ENCODE measurements around the gene PDXK. TPM values are rescaled to one million over a fixed set of nuclear protein-coding genes. Genes with fewer than 3 reads are reported as not detected.

The PDXK gene
- total RNA-seq, 4 donors from 2014 or later = 45.0 to 66.0 (median 57.4) TPM

- Histone ChIP-seq H3K4me1 (peaks cover 41% of the 10 kb centered on the region), H3K4me3 (no peak overlapping the region), H3K36me3 (peaks cover 53% of the 10 kb centered on the region), H3K9me3 (no peaks in the 10 kb centered on the region), H3K27ac (peak overlapping the region; percentile 60), H3K27me3 (no peaks in the 10 kb centered on the region)
- 59% methylated on average over 10 of the region's 10 CpGs for WGBS
- TF ChIP-seq POLR2AphosphoS5 (IDR thresholded peaks at IDR 0.05) (no peak), CTCF (IDR thresholded peaks at IDR 0.05) (no peak), POLR2A (IDR thresholded peaks at IDR 0.05) (no peak), EP300 (IDR thresholded peaks at IDR 0.05) (no peak)
- no peak for DNase-seq (ENCODE audit: low spot score in 2 of 2)
Measured at GRCh38 chr21:43758811-43759210, 39.9 kb downstream of the PDXK start.

- TF ChIP-seq EP300 (IDR thresholded peaks at IDR 0.05) (no peak), POLR2AphosphoS5 (IDR thresholded peaks at IDR 0.05) (no peak), CTCF (IDR thresholded peaks at IDR 0.05) (no peak), POLR2A (IDR thresholded peaks at IDR 0.05) (no peak)
- Histone ChIP-seq H3K27ac (no peak overlapping the region), H3K4me3 (no peak overlapping the region), H3K36me3 (peaks cover 44% of the 10 kb centered on the region), H3K9me3 (no peaks in the 10 kb centered on the region), H3K4me1 (peaks cover 41% of the 10 kb centered on the region), H3K27me3 (no peaks in the 10 kb centered on the region)
- 98% methylated on average over 9 of the region's 19 CpGs for WGBS
- DNase-seq (ENCODE audit: low spot score in 2 of 2) = no peak
Measured at GRCh38 chr21:43759651-43760050, 40.7 kb downstream of the PDXK start.

- H3K4me1 ChIP-seq = peaks cover 41% of the 10 kb centered on the region
- DNase-seq (ENCODE audit: low spot score in 2 of 2) = no peak
- no peak overlapping the region for H3K27ac ChIP-seq
- H3K27me3 ChIP-seq = no peaks in the 10 kb centered on the region
- 89% methylated on average over 21 of the region's 22 CpGs for WGBS
- no peaks in the 10 kb centered on the region for H3K9me3 ChIP-seq
- TF ChIP-seq EP300 (IDR thresholded peaks at IDR 0.05) (no peak), POLR2AphosphoS5 (IDR thresholded peaks at IDR 0.05) (no peak), CTCF (IDR thresholded peaks at IDR 0.05) (no peak), POLR2A (IDR thresholded peaks at IDR 0.05) (no peak)
- H3K4me3 ChIP-seq = no peak overlapping the region
- H3K36me3 ChIP-seq = peaks cover 36% of the 10 kb centered on the region
Measured at GRCh38 chr21:43760391-43760958, 41.5 kb downstream of the PDXK start.

- Histone ChIP-seq H3K27me3 (no peaks in the 10 kb centered on the region), H3K27ac (peak overlapping the region; percentile 60), H3K4me3 (no peak overlapping the region), H3K9me3 (no peaks in the 10 kb centered on the region), H3K4me1 (peaks cover 36% of the 10 kb centered on the region), H3K36me3 (peaks cover 22% of the 10 kb centered on the region)
- WGBS = 82% methylated on average over 16 of the region's 18 CpGs
- TF ChIP-seq POLR2A (IDR thresholded peaks at IDR 0.05) (no peak), CTCF (IDR thresholded peaks at IDR 0.05) (no peak), POLR2AphosphoS5 (IDR thresholded peaks at IDR 0.05) (no peak), EP300 (IDR thresholded peaks at IDR 0.05) (no peak)
- DNase-seq (ENCODE audit: low spot score in 2 of 2) = no peak
Measured at GRCh38 chr21:43761886-43762285, 43.0 kb downstream of the PDXK start.

GRCh38 chr21:43762303-43763128, 43.6 kb downstream of the PDXK start:
- Histone ChIP-seq H3K36me3 (peaks cover 19% of the 10 kb centered on the region), H3K4me1 (peaks cover 29% of the 10 kb centered on the region), H3K27ac (peak overlapping the region; percentile 60), H3K4me3 (no peak overlapping the region), H3K27me3 (no peaks in the 10 kb centered on the region), H3K9me3 (no peaks in the 10 kb centered on the region)
- TF ChIP-seq EP300 (IDR thresholded peaks at IDR 0.05) (no peak), POLR2AphosphoS5 (IDR thresholded peaks at IDR 0.05) (no peak), CTCF (IDR thresholded peaks at IDR 0.05) (no peak), POLR2A (IDR thresholded peaks at IDR 0.05) (no peak)
- DNase-seq (ENCODE audit: low spot score in 2 of 2) = no peak
- WGBS = 80% methylated on average over 8 of the region's 15 CpGs
